SK-MEL-5 (cell line): Measurements from ENCODE around the gene IFT27. TPM values are rescaled to one million over a fixed set of nuclear protein-coding genes. Genes with fewer than 3 reads are reported as not detected.

Experiments used
- DNase-seq: peaks from one replicate; pipeline ENCODE4 v3.0.0-alpha.2; 2016; ENCODE audit warnings: low read depth, low spot score
- in situ Hi-C: cut with HindIII; loops from 2 replicates; pipeline ENCODE4 v1.10.0; 2016; ENCODE audit warnings: low sequenced_read_pairs, high pct_unique_total_duplicates, low pct_unique_long_range_greater_than_20kb
- polyA plus RNA-seq, 2 experiments: library from polyadenylated mRNA; depleted of rRNA; stranded (reverse); fragments of >200 nt; gene quantifications; 2 replicates each; pipeline ENCODE4 v1.2.3, GENCODE V29; 2015
- total RNA-seq: library from RNA; depleted of rRNA; stranded (reverse); fragments of >200 nt; shearing (Covaris generic); gene quantifications from 2 replicates; pipeline ENCODE4 v1.2.3, GENCODE V29; 2014; rRNA removed

The IFT27 gene, protein sequence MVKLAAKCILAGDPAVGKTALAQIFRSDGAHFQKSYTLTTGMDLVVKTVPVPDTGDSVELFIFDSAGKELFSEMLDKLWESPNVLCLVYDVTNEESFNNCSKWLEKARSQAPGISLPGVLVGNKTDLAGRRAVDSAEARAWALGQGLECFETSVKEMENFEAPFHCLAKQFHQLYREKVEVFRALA
- total RNA-seq = 18.9 and 20.2 TPM in 2 replicates
- 12.9 TPM in 2 replicates for polyA plus RNA-seq (2015; cell fraction: cytosol; rRNA removed)
- polyA plus RNA-seq (2015; cell fraction: nucleus; rRNA removed) = 66.3 and 69.4 TPM in 2 replicates

DNA sequence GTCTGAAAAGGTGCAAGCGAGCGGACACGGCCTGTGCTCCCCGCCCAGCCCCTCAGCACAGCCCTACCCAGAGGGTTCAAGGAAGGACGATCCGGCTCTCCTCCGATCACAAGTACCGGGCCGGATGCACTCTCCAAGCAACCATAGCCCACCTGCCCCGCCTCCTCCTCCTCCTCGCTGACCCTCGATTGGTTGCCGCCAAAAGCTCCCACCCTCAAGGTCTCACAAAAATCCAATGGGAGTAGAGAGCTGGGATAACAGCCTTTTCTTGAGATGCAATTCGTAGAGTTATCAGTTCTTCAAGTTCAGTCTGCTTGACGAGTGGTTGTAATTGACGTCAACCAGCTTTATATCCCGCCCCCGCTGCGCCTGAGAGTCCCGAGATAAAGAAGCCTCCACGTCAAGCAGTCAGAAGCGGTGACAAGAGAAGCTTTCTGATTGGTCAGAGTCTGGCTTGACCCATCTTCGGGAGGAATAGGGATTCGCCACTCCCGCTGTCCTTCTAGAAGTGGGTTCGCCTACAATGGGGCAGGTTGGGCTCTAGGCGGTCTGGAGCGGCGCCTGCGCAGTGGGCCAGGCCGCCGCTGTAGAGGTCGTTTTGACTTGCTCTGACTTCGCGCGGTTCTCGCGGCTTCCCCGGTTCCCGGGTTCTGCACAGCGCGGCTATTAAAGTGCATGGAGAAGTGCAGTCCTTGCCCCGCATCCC lies at the start of gene IFT27:
IFT27 (minus strand) TSS at position 156 of the 706 bp plus-strand sequence. CDS start 412 bp downstream, outside the sequence.
- in situ Hi-C loops = loop anchor here (10.0 kb wide), 1 partner anchor 59 kb away; no protein-coding TSS in a partner anchor
- peak; percentile 100 for DNase-seq

DNA sequence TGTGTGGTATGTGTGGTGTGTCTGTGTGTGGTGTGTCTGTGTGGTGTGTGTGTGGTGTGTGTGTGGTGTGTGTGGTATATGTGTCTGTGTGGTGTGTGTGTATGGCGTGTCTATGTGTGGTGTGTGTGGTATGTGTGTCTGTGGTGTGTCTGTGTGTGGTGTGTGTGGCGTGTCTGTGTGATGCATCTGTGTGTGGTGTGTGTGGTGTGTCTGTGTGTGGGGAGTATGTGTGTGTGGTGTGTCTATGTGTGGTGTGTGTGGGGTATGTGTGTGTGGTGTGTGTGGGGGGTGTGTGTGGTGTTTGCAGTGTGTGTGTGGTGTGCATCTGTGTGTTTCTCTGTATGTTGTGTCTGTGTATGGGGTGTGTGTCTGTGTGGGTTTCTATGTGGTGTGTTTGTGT lies 48.7 kb upstream of the IFT27 start:
- DNase-seq = no peak
- in situ Hi-C loops = no loop called here

DNA sequence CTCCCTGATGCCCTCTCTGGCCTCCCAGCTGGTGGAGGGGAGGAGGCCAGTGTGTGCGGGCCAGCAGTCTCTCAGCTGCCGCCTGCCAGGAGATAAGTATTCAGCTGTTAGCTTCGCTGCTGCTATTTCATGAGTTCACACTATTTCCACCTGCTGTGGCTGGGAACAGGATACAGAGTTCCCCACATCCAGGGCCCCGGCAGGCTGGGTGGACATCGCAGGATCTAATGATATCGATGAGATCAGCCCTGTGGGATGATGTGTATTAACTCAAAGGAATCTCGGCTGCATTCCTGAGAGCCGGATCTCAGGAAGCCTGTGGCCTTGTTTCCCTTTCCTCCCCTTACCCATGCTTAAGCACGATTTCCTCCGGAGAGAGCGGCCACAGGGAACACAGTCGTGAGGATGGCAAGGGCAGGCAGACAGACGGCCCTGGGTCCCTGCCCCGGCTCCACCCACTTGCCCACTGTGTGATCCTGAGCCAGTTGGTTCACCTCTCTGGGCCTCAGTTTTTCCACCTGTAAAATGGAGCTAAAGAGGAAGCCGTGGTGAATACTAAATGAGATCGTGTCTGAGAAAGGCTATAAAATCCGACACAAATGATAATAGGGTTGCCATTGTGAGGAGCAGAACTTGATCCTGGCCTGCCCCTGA lies 47.4 kb upstream of the IFT27 start:
- DNase-seq = no peak

GRCh38 chr22:36822581-36822980 lies 46.7 kb upstream of the IFT27 start:
- in situ Hi-C loops = no loop called here
- no peak for DNase-seq

More for the DNA sequence above, 47.4 kb upstream of the IFT27 start:
- in situ Hi-C loops = no loop called here

DNA sequence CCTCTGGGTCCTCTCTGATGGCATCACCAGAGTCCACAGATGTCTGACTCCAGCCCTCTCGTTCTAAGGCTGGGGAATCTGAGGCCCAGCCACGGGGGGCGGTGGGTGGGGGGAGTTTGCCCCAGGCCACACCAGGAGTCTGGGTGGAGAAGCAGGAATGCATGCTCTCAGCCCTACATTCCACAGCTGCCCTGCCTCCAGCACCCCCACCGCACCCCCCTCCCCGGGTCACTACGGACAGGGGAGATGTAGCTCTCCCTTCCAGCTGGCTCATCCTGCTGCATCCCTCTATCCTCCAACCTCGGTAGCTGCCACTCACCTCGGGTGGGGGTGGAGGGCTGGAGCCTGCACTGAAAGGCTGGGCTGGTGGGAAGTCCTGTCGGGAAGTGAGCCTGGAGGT lies 43.2 kb upstream of the IFT27 start:
- DNase-seq = no peak
- in situ Hi-C loops = no loop called here

- in situ Hi-C loops = no loop called here
- no peak for DNase-seq
Observed at GRCh38 chr22:36818010-36818642, 42.2 kb upstream of the IFT27 start.

- in situ Hi-C loops = no loop called here
- DNase-seq = no peak
Observed at GRCh38 chr22:36817525-36817848, 41.6 kb upstream of the IFT27 start.

GRCh38 chr22:36816636-36817524 lies 41.0 kb upstream of the IFT27 start, which contains the start of gene PVALB:
PVALB (minus strand) TSS chr22:36817035; CDS start chr22:36817005, 30 bp downstream.
- in situ Hi-C loops = no loop called here
- peak; percentile 29 for DNase-seq

DNA sequence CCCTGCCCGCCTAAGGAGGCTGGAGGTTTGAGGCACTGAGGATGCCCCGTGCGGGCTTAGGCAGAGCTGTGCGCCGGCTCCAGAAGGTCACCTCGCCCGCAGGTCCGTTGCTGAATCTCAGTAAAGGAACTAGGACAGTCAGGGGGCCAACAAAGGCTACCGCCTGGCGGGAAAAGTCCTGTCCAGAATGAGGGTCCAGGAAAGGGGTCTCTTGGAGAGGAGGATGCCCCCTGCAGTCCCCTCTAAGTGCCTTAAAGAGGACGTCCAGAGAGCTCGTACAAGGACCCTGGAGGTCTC lies 40.4 kb upstream of the IFT27 start:
- DNase-seq = no peak

GRCh38 chr22:36815558-36816338 lies 39.8 kb upstream of the IFT27 start:
- in situ Hi-C loops = no loop called here
- no peak for DNase-seq

More for the DNA sequence above, 40.4 kb upstream of the IFT27 start:
- in situ Hi-C loops = no loop called here

DNA sequence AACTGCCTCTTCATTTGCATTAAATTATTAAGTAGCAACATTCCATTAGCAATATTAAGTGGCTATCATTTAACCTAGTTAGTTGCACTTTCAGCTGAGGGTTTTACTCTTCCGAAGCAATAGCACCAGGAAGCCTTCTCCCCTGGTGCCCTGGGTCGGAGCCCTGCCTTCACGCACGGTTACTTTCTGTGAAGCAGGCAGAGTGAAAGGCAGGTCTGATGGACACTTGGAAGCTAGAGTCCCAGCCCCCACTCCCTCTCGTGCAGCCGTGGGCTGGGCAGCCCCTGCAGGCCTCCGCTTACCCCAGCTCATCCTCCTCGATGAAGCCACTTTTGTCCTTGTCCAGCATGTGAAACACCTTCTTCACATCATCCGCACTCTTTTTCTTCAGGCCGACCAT lies 38.9 kb upstream of the IFT27 start:
- no peak for DNase-seq
- in situ Hi-C loops = no loop called here

- no peak for DNase-seq
- in situ Hi-C loops = no loop called here
Observed at GRCh38 chr22:36811094-36811800, 35.3 kb upstream of the IFT27 start.

DNA sequence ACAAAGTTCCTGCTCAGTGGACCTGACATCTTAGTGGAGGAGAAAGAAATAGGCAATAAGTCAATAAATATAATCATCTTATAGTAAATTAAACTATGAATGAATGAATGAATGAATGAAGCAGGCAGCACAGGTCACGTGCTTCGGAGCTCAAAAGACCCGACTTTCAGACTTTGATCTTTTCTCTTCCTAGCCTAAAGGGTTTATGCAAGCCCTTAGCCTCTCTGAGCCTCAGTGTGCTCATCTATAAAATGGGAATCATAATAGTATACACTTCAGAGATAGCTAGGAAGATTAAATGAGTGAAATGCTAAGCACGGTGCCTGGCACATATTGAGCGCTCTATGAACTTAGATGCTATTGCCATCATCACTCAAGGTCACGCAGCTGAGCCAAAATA lies 33.4 kb upstream of the IFT27 start:
- no peak for DNase-seq
- in situ Hi-C loops = no loop called here

- DNase-seq = no peak
- in situ Hi-C loops = no loop called here
Observed at GRCh38 chr22:36808721-36809344, 32.9 kb upstream of the IFT27 start.

- in situ Hi-C loops = no loop called here
- no peak for DNase-seq
Observed at GRCh38 chr22:36807627-36808026, 31.7 kb upstream of the IFT27 start.

GRCh38 chr22:36806835-36807234 lies 30.9 kb upstream of the IFT27 start:
- no peak for DNase-seq
- in situ Hi-C loops = no loop called here
